ELF-1 (cell line): ENCODE measurements around the gene CSGALNACT2.
"Not testable (repeated sequence)": the region's sequence is repeated elsewhere in the genome, so short reads cannot be mapped to it uniquely, and the experiment has no call there.

Experiments used
- DNase-seq: peaks from one replicate; pipeline ENCODE4 v3.0.0-alpha.2; 2016; ENCODE audit warnings: low read depth, low spot score

The CSGALNACT2 gene, protein sequence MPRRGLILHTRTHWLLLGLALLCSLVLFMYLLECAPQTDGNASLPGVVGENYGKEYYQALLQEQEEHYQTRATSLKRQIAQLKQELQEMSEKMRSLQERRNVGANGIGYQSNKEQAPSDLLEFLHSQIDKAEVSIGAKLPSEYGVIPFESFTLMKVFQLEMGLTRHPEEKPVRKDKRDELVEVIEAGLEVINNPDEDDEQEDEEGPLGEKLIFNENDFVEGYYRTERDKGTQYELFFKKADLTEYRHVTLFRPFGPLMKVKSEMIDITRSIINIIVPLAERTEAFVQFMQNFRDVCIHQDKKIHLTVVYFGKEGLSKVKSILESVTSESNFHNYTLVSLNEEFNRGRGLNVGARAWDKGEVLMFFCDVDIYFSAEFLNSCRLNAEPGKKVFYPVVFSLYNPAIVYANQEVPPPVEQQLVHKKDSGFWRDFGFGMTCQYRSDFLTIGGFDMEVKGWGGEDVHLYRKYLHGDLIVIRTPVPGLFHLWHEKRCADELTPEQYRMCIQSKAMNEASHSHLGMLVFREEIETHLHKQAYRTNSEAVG

DNA sequence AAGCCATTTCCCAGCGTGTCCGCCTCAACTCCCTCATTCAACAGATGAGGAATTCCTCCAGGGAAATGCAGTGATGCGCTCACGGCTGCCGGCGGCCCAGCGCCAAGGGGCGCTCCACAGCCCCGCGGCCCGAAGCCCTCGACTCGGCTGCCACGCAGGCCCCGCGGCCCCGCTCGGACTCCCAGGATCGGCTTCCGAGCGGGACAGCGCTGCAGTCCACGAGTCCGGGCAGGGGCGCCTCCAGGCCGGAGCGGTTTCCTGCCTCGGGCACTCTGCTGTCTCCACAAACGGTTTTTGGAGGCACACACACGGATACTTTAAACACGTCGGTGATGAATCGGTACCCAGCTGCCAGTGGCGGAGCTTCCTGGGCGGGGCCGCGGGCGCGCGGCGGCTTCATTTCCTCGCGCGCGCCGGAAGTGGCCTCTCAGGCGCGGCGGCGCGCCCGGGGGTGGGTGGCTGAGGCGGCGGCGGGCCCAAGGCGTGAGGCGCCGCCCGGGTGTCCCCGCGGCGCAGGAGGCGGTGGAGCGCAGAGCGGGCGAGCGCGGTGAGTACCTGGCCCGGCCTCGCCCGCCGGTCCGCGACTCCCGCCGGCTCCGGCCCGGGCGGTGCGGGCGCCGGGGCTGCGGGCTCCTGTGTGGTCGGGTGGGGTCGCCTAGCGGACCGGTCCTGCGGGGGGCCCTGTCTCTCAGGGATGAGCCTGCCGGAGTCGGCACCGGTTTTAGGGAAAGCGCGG lies at the start of gene CSGALNACT2:
CSGALNACT2 (plus strand) TSS at position 425 of the 736 bp plus-strand sequence. CDS start 16,705 bp downstream, outside the sequence.
- DNase-seq, result peak; percentile 74

DNA sequence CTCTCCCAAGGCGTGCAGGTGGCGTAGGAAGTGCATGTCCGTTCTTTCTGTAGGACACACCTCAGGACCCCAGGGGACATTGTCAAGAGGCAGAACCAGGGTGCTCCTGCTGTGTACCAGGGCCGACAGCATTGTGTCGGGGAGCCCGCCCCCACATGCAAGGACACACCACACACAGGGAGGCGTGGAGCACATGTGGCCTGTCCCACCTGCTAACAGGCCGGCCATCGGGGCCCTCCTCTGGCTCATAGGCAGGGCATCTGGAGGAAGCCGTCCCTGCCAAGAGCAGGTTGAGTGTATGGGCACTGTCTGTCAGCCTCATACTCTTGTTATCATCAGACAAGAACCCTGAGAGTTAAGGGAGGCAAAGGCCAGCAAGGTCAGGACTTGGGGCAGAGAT lies 48.7 kb upstream of the CSGALNACT2 start:
- no peak for DNase-seq

DNA sequence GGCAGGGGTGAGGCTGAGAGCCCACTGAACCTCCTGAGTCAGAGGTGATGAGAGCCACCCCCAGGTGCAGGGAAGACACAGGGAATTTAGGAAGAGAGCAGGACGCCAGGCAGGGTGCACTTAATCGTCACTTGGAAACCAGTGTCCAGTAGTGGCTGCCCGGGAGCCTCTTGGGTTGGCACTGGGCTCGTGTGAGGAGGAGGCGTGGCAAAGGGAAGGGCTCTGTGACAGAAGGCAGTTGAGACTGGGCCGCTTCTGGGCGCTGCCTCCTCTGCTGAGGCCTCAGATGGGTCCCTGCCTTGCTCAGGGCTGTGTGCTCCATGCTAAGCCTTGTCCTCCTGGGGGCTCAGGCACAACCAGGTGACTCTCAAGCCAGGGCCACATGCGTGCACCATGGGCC lies 48.1 kb upstream of the CSGALNACT2 start:
- DNase-seq, result no peak

DNA sequence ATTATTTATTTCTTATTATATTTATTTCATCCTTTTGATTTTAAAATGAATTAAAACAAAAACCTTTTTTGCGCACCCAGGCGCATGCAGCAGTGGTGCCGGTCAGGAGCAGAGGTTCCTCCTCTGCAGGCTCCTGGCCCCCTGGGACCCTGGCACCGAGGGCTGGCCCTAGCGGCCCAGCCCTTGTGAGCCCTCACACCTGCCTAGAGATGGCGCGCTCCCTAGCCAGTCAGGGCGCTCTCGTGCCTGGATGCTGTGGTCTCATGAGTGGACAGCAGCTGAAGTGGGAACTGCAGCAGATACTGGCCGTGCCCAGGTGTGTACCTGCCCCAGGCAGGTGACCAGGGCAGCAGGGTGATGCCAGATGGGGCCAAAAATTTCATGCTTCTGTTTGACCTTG lies 47.6 kb upstream of the CSGALNACT2 start:
- DNase-seq, result no peak

DNA sequence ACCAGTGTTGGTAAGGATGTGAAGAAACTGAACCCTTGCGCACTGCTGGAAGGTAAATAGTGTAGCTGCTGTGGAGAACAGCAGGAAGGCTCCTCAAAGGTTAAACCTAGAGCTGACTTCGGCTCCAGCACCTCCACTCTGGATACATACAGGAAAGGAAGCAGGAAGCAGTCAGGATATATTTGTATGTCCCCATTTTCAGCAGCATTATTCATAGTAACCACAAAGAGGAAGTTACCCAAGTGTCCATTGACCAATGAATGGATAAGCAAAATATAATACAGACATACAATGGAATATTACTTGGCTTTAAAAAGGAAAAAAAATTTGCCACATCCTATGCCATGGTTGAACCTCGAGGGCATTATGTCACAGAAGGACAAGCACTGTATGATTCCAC lies 46.4 kb upstream of the CSGALNACT2 start:
- DNase-seq, result no peak

DNA sequence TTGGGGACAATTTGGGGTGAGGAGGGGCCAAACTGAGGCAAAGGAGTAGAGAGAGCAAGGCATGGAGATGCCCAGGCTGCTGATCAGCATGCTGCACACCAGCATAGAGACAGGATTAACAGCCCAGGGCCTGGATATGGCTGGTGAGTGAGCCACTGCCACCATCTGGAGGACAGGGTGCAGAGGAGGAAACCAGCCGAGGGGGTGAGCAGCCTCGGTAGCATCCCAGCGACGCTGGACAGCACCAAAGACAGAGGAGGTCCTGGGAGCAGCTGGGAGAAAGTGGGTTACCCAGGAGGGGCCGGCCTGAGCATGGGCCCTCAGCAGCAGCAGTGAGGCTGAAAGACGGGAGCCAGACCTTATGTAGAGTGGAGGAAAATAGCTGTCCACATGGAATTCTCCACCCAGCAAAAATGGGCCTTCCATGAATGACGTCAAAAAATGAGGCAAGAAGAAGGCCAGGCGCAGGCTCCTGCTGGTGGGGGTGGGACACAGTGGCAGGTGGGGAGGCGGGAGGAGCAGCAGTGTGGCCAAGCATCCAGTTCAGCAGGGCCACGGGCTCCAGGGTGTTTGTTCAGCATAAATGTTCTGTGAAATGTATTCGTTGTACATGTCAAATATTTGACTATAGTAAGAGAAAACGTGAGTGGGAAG lies 44.7 kb upstream of the CSGALNACT2 start:
- DNase-seq, result peak; percentile 79

DNA sequence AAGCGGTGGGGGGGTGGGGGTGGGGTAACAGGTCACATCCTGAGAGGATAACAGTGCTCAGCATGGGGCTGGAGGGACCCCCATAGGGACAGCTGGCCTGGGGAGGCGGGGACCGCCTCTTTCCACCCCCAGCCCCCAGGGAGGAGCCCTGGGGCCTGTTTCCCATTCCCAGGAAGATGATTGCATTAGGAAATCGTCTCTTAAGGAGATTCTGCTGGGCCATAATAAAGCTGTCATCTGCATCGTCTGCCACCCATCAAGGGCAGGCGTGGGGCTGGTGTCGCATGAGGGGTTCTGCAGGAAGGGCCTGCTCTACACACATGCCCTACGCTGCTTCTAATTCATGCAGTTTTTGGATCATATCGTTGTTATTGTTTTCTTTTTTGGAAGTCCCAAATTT lies 44.2 kb upstream of the CSGALNACT2 start:
- peak; percentile 20 for DNase-seq

DNA sequence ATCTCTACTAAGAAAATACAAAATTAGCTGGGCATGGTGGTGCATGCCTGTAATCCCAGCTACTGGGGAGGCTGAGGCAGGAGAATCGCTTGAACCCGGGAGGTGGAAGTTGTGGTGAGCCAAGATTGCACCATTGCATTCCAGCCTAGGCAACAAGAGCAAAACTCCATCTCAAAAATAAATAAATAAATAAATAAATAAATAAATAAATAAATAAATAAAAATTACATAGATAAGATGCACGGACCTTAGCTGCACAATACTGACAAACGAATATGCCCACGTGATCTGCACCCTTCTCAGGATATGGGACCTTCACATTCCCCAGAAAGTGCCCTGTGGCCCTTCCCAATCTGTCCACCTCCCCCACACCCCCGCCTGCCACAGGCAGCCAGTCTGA lies 38.9 kb upstream of the CSGALNACT2 start:
- not testable (repeated sequence) for DNase-seq

DNA sequence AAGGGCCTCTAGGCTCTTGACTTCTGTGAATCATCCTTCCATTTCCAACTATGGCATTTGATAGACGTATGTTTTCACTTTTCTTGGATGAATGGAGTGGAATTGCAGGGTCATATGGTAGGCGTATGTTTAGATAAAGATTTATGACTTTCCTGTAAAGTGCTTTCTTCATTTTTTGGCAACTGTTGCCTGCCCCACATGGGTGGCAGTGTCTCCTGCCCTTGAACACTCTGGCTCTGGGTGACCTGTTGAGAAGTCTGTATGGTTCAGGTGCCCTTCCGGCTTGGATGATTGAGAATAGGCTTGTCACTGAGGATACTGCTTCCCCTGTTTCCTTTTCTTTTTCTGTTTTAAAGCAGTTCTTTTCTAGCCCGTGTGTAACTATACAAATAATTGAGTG lies 38.3 kb upstream of the CSGALNACT2 start:
- no peak for DNase-seq

DNA sequence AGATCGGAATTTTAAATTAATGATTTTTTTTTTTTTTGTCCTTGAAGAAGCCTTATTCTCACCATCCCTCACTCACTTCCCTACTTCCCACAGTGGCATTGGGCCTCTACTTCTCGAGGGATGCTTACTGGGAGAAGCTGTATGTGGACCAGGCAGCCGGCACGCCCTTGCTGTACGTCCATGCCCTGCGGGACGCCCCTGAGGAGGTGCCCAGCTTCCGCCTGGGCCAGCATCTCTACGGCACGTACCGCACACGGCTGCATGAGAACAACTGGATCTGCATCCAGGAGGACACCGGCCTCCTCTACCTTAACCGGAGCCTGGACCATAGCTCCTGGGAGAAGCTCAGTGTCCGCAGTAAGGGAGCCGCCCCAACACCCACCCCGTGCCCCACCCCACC lies 37.9 kb upstream of the CSGALNACT2 start:
- no peak for DNase-seq

DNA sequence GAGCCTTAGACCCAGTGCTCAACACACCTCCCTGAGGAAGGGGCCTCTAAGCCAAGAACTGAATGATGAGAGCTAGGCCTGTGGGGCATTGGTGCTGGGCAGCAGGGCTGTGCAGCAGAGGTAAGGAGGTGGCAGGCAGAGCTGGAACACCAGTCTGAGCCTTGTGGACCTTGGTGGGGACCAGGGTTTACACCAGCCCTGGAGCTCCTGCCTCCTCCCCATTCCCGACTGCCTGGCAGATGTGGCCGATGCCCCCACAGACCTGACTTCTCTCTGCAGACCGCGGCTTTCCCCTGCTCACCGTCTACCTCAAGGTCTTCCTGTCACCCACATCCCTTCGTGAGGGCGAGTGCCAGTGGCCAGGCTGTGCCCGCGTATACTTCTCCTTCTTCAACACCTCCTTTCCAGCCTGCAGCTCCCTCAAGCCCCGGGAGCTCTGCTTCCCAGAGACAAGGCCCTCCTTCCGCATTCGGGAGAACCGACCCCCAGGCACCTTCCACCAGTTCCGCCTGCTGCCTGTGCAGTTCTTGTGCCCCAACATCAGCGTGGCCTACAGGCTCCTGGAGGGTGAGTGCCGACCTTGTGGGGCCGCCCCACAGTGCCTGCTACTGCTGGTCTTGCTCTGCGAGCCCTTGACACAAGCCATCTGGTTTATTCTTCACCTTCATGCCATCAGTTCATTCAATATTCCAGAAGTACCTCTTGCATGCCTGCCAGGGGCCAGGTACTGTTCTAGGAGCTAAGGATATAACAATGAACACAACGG lies 36.0 kb upstream of the CSGALNACT2 start:
- peak; percentile 23 for DNase-seq

DNA sequence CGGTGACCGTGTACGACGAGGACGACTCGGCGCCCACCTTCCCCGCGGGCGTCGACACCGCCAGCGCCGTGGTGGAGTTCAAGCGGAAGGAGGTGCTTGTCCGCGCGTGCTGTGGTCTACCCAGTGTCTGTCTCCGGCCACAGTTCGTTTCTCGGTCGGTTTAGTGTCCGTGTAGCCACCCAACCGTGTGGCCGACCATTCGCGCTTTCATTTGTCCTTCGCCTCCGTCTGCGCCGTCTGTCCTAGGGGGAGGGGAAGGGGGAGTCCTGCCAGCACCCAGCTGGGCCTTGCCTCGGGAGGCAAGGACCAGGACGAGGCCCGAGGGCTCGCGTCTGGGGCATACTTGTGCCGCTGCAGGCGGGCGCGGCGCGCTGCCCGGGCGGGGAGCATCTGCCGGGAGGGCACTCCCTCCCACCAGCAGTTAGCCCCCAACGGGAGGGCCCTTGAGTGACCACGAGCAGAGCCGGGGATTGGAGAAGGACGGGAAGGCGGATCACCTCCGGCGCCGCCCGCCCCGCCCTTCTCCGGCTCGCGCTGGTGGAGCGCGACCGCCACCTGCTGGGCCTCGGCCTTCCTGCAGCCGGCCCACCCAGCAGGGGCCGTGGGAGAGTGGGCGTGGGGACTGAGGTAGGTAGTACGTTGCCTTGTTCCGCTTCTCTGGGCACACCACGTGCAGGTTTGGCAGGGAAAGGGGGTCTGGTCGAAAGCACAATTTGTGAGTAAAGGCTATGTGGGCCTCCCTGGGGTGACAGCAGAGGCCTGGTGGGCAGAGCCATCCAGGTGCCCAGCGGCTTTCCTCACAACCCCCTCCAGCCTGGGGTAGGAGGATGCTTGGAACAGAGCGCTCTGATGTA lies 32.9 kb upstream of the CSGALNACT2 start:
- DNase-seq, result peak; percentile 92

DNA sequence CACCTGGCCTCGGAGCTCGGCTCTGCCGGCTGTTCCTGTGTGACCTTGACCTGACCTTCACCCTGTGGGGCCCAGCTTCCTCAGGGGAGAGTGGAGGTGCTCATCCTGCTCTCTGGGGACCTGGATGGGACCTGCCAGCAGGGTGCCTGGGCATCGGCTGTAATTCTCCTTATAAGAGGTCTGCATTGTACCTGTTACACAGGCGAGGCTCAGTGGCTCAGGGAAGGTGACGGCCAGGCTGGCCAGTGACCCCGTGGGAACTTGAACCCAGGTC lies 32.4 kb upstream of the CSGALNACT2 start:
- DNase-seq, result no peak

DNA sequence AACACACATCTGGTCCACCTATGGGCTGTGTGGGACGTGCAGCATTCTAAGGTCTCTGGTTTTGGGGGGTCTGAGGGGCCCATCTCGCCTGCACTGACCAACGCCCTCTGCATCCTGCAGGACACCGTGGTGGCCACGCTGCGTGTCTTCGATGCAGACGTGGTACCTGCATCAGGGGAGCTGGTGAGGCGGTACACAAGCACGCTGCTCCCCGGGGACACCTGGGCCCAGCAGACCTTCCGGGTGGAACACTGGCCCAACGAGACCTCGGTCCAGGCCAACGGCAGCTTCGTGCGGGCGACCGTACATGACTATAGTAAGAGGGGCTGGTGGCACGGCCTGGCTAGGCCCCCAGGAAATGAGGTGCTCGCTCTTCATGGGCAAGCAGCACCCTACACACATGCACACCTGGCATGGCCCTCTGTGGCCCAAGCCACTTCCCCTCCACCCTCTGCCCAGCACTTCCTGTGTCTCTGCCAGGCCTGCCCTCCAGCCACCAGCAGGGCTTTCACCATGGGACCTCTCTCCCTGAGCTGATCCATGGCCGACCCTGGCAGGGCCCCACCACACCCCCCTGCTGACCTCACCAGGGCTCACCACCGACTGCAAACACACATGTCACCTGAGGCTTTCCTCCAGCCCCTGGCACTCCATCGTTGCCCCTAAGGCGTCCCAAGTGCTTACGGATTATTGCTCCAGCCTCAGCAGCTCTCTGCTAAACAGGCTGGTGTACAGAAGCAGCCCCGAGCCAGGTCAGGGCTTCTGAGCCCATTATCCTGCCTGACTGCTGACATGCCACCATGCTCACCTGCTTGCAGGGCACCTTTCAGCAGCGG lies 31.8 kb upstream of the CSGALNACT2 start:
- no peak for DNase-seq

DNA sequence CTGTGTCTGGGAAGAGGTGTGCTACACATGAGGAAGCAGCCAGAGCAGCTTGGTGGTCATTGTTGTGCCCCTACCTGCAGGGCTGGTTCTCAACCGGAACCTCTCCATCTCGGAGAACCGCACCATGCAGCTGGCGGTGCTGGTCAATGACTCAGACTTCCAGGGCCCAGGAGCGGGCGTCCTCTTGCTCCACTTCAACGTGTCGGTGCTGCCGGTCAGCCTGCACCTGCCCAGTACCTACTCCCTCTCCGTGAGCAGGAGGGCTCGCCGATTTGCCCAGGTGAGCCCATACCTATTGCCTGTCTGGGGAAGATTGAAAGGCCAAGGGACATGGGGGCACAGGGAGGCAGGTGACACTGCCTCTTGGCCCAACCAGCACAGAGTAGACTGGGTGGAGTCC lies 29.3 kb upstream of the CSGALNACT2 start:
- DNase-seq, result no peak

DNA sequence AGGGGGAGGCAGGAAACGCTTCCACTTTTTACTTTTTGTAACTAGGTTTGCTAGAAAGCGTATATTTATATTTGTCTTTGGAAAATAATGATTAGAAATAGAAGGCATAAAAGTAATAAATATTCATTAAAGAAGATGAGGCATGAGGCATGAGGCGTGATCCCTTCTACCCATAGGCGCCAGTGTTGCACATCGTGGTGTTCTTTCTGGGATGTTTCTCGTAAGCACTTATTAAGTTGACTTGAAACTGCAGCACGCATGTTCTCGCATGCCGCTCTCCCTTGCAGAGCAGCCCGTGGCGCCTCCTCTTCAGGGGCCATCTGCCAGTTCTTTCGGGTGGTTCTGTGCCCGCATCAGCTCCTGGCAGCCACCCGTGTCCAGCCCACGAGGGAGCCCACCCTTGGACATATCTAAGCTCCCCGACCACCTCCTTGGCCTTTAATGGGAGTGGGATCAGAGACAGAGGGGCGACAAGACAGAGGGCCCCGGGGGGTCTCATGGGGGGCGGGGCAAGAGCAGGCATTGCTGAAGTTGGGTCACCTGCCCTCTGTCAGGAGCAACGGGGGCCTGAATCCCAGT lies 28.5 kb upstream of the CSGALNACT2 start:
- DNase-seq, result no peak

DNA sequence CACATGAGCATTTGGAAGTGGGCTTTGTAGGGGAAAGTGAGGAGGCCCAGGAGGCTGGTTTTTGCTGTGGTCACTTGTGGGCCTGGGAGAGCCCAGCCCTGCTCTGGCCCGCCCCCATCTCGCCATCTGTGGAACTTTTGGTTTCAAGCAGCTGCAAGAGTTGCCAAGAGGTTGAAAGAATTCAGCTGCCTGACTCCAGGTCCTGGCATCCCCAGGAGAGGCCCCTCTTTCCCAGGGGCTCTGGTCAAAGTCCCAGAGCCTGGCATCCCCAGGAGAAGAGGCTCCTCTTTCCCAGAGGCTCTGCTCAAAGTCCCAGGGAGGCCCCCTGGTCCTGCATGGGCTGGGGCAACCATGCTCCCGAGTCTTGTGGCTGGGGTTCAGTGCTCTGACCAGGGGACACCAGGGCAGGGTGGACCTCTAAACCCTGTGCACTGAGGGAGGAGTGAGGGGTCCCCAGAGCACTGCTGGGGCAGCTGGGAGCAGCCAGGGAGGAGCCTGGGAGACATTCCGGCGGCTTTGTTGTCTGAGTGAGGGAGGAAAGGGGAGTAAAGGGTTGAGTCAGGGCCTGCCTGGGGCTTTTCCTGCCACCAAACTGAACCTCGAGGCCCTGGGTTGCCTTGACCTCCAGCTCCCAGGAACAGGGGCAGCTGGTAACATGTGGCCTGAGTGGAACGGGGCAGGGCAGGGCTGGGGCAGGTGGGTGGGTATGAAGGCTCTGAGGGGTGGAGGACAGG lies 27.7 kb upstream of the CSGALNACT2 start:
- peak; percentile 28 for DNase-seq

DNA sequence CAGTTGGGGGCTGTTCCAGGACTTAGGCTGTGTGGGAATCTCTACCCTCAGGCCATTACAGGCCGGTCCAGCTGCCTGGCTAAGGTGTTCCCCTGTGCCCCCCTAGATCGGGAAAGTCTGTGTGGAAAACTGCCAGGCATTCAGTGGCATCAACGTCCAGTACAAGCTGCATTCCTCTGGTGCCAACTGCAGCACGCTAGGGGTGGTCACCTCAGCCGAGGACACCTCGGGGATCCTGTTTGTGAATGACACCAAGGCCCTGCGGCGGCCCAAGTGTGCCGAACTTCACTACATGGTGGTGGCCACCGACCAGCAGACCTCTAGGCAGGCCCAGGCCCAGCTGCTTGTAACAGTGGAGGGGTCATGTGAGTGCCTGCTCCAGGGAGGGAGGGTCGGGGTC lies 27.1 kb upstream of the CSGALNACT2 start:
- no peak for DNase-seq
